Endothelial cell of umbilical vein (primary cell): ENCODE results near the gene CNIH4. TPM values are rescaled to one million over a fixed set of nuclear protein-coding genes. Genes with fewer than 3 reads are reported as not detected.

Source experiments
- BruUV-seq: library from RNA; stranded (reverse); fragments of 400-500 nt; replicated peaks from 2 replicates; lab custom pipeline; 2021; lab: Mats Ljungman, UMichigan
- CTCF ChIA-PET: fragments of 300-600, 350-600 bp; sonication (Branson Sonifier 250); formaldehyde crosslinking; loops from one replicate; lab custom pipeline; 2021; ENCODE audit warnings: antibody characterized with exemption, inconsistent platforms; lab: Charles Lee
- POLR2A ChIA-PET: fragments of 300-600, 350-600 bp; sonication (Branson Sonifier 250); formaldehyde crosslinking; loops from one replicate; lab custom pipeline; 2021; ENCODE audit warnings: antibody characterized with exemption, inconsistent platforms; lab: Charles Lee
- DNase-seq: peaks from one replicate; pipeline ENCODE4 v3.0.0-alpha.2; 2011; ENCODE audit warnings: low read depth, low spot score
- FAIRE-seq: peaks from 2 replicates; lab custom pipeline; 2011; peaks lifted over from hg19 to GRCh38; lab: Jason Lieb, UNC
- H2AFZ ChIP-seq: 2 replicates; pipeline ENCODE4 v1.6.0; 2012; ENCODE audit warnings: low read depth, low read length, control low read depth, inconsistent platforms
- H3K27ac ChIP-seq: 2 replicates; pipeline ENCODE4 v1.5.1; 2011; ENCODE audit warnings: low read depth, mild to moderate bottlenecking, control low read depth, low read length, moderate library complexity; ENCODE audit not compliant: insufficient read depth
- H3K27me3 ChIP-seq, 2 experiments: 2 replicates each; pipeline versions ENCODE4 v1.6.0 to v1.6.1; 2011; ENCODE audit warnings: low read length in 2 of 2, mixed read lengths in 1 of 2; ENCODE audit not compliant: control insufficient read depth in 2 of 2, insufficient read depth in 2 of 2
- H3K36me3 ChIP-seq, 2 experiments: 2 replicates in 1 of 2; 3 replicates in 1 of 2; pipeline ENCODE4 v1.5.1; 2011; ENCODE audit warnings: low read length in 2 of 2, mild to moderate bottlenecking in 1 of 2, moderate library complexity in 1 of 2; ENCODE audit not compliant: control insufficient read depth in 2 of 2, insufficient read depth in 2 of 2; ENCODE audit errors: extremely low read depth in 1 of 2
- H3K4me1 ChIP-seq: 3 replicates; pipeline ENCODE4 v1.5.1; 2011; ENCODE audit warnings: mild to moderate bottlenecking, low read length; ENCODE audit not compliant: control insufficient read depth, insufficient read depth; ENCODE audit errors: extremely low read depth
- H3K4me2 ChIP-seq: 2 replicates; pipeline ENCODE4 v1.6.1; 2011; ENCODE audit warnings: low read length, control low read depth, mixed read lengths; ENCODE audit not compliant: insufficient read depth
- H3K4me3 ChIP-seq, 3 experiments: fragments of 200-600 bp in 1 of 3; sonication (generic), shearing (Covaris generic) in 1 of 3; replicated peaks in 1 of 3; 2 replicates each; pipeline ENCODE4 v1.5.1; 2011 to 2016; ENCODE audit warnings: control low read depth in 3 of 3, low read length in 3 of 3, mild to moderate bottlenecking in 2 of 3, inconsistent platforms in 1 of 3, low read depth in 1 of 3, moderate library complexity in 1 of 3; ENCODE audit not compliant: insufficient read depth in 1 of 3
- H3K79me2 ChIP-seq: 2 replicates; pipeline ENCODE4 v1.6.0; 2012; ENCODE audit warnings: low read length, inconsistent platforms; ENCODE audit not compliant: control insufficient read depth, insufficient read depth
- H3K9ac ChIP-seq: replicated peaks from 2 replicates; pipeline ENCODE3; 2011; ENCODE audit warnings: low read length, control low read depth; ENCODE audit not compliant: insufficient read depth; ENCODE audit errors: extremely low read depth
- H3K9me1 ChIP-seq: replicated peaks from 3 replicates; pipeline ENCODE4 v1.6.0; 2011; ENCODE audit warnings: mild to moderate bottlenecking, low read length; ENCODE audit not compliant: control insufficient read depth, insufficient read depth; ENCODE audit errors: extremely low read depth
- H3K9me3 ChIP-seq: replicated peaks from 2 replicates; pipeline ENCODE4 v1.5.1; 2012; ENCODE audit warnings: low read length, inconsistent platforms; ENCODE audit not compliant: control insufficient read depth, insufficient read depth
- H4K20me1 ChIP-seq: replicated peaks from 2 replicates; pipeline ENCODE3; 2011; ENCODE audit warnings: mild to moderate bottlenecking, low read length; ENCODE audit not compliant: control insufficient read depth, insufficient read depth; ENCODE audit errors: extremely low read depth
- CTCF ChIP-seq, 2 donors: IDR thresholded peaks; 1 replicate in 1 of 2; 2 replicates in 1 of 2; pipeline ENCODE4 v1.5.1; 2011; ENCODE audit warnings: low read length in 2 of 2, mild to moderate bottlenecking in 2 of 2, moderate library complexity in 2 of 2, control low read depth in 1 of 2, inconsistent platforms in 1 of 2, low read depth in 1 of 2; ENCODE audit not compliant: insufficient read depth in 1 of 2; ENCODE audit errors: extremely low read depth in 1 of 2
- EZH2 ChIP-seq: IDR thresholded peaks from 2 replicates; pipeline ENCODE4 v1.6.1; 2012; ENCODE audit warnings: borderline replicate concordance, low read depth, mild to moderate bottlenecking, moderate library complexity, low read length, inconsistent platforms; ENCODE audit not compliant: severe bottlenecking
- FOS ChIP-seq: IDR thresholded peaks from 2 replicates; pipeline ENCODE4 v1.6.1; 2011; ENCODE audit warnings: mild to moderate bottlenecking, low read length, moderate library complexity, borderline replicate concordance; ENCODE audit not compliant: insufficient read depth
- GATA2 ChIP-seq: IDR thresholded peaks from 2 replicates; pipeline ENCODE4 v1.7.0; 2011; ENCODE audit warnings: low read depth, mild to moderate bottlenecking, moderate library complexity, mixed read lengths, low read length; ENCODE audit not compliant: insufficient read length, insufficient read depth
- JUN ChIP-seq: IDR thresholded peaks from 2 replicates; pipeline ENCODE4 v1.6.1; 2011; ENCODE audit warnings: borderline replicate concordance, low read depth; ENCODE audit not compliant: insufficient read length, insufficient read depth
- MAX ChIP-seq: IDR thresholded peaks from 2 replicates; pipeline ENCODE4 v1.6.1; 2011; ENCODE audit not compliant: insufficient read depth, insufficient read length
- MYC ChIP-seq: IDR thresholded peaks from one replicate; pipeline ENCODE4 v1.6.1; 2011; ENCODE audit warnings: mild to moderate bottlenecking, low read depth, low read length
- POLR2A ChIP-seq: IDR thresholded peaks from 2 replicates; pipeline ENCODE4 v1.6.1; 2012; ENCODE audit warnings: low read depth, mild to moderate bottlenecking, control low read depth, low read length
- POLR2AphosphoS5 ChIP-seq: IDR thresholded peaks from 2 replicates; pipeline ENCODE4 v1.6.1; 2012; ENCODE audit warnings: low read depth, mild to moderate bottlenecking, control low read depth, low read length, moderate library complexity; ENCODE audit not compliant: insufficient read depth
- dilution Hi-C: fragments of 300-500 bp; cut with MboI; formaldehyde crosslinking; loops from one replicate; pipeline ENCODE4 v1.15.0; 2019; ENCODE audit warnings: low sequenced_read_pairs; ENCODE audit not compliant: extremely low pct_ligation_motif_present
- intact Hi-C: fragments of 100-400 bp; cut with micrococcal nuclease; formaldehyde crosslinking; loops from one replicate; pipeline ENCODE4 v1.10.0; 2022
- polyA plus RNA-seq, 4 experiments: library from polyadenylated mRNA; depleted of rRNA in 3 of 4; stranded (reverse) in 3 of 4; unstranded in 1 of 4; fragments of >200 nt; gene quantifications; 2 replicates each; pipeline versions ENCODE4 v1.2.1 to v1.2.3, GENCODE V29; 2011 to 2012; ENCODE audit warnings: missing spikeins in 1 of 4
- total RNA-seq: library from RNA; stranded (reverse); gene quantifications from 2 replicates; pipeline ENCODE4 v1.2.3, GENCODE V29; 2021

The CNIH4 gene
- total and polyA plus RNA-seq, 2 donors (not counting 3 experiments of a cell fraction or from before 2014, with no cell fraction given): 74.9 to 118 TPM

- Histone ChIP-seq H3K27ac (no peak overlapping the region), H4K20me1 (no peaks in the 10 kb centered on the region), H3K4me2 (no peak overlapping the region), H3K4me1 (peaks cover 2% of the 10 kb centered on the region), H3K79me2 (no peaks in the 10 kb centered on the region), H3K9me1 (no peaks in the 10 kb centered on the region), H3K4me3 (no peak overlapping the region), H3K27me3 (peaks cover 0 to 3% of the 10 kb centered on the region in 2 experiments), H2AFZ (no peak overlapping the region), H3K9ac (no peak overlapping the region), H3K36me3 (no peaks in the 10 kb centered on the region), H3K9me3 (peaks cover 2% of the 10 kb centered on the region)
- BruUV-seq: no TSS peak
- DNase-seq (no peak), FAIRE-seq (no peak)
- dilution Hi-C loops: no loop called here
- ChIA-PET POLR2A (no interaction called here), CTCF (interaction anchor here (0.6 to 1.1 kb wide), 4 partner anchors 10 to 224 kb away, joined by 3 to 4 read pairs (median 3); no protein-coding TSS in a partner anchor)
- no peak for TF ChIP-seq GATA2
- TF ChIP-seq MYC: no peak
- no peak for TF ChIP-seq POLR2AphosphoS5
- no peak for TF ChIP-seq CTCF (IDR thresholded peaks at IDR 0.05; ENCODE audit: extremely low read depth in 1 of 2, insufficient read depth in 1 of 2, low read depth in 1 of 2, low read length in 2 of 2)
- TF ChIP-seq MAX: no peak
- TF ChIP-seq JUN: no peak
- no peak for TF ChIP-seq EZH2
- no peak for TF ChIP-seq POLR2A
- TF ChIP-seq FOS: no peak
- intact Hi-C loops: no loop called here
Observed at GRCh38 chr1:224343679-224344078, 13.0 kb upstream of the CNIH4 start.
